ENCODE data around the gene EML1.

EML1 gene

GRCh38 chr14:99887407-99887806 lies 94.2 kb downstream of the EML1 start:
- Histone ChIP-seq H3K4me3 (replicated peaks; ENCODE audit: insufficient read depth, low read length) (no peak overlapping the region), H3K27ac (replicated peaks) (no peak overlapping the region), H3K27me3 (ENCODE audit: insufficient read depth, poor library complexity, severe bottlenecking) (peaks cover 3% of the 10 kb centered on the region)
- TF ChIP-seq POLR2AphosphoS5 (IDR thresholded peaks at IDR 0.05; ENCODE audit: low read depth) (no peak), CTCF (IDR thresholded peaks at IDR 0.05; ENCODE audit: insufficient read depth, low read length) (no peak), SPI1 (IDR thresholded peaks at IDR 0.05; ENCODE audit: borderline replicate concordance, low read depth) (no peak), REST (IDR thresholded peaks at IDR 0.05; ENCODE audit: insufficient replicate concordance, low read depth) (no peak), GABPA (IDR thresholded peaks at IDR 0.05; ENCODE audit: low read depth) (no peak)
- DNase-seq (ENCODE audit: low read depth in 1 of 2, low spot score in 1 of 2) = no peak

GRCh38 chr14:99888149-99888548 lies 94.9 kb downstream of the EML1 start:
- no peak overlapping the region for H3K4me3 ChIP-seq (replicated peaks; ENCODE audit: insufficient read depth, low read length)
- no peak for TF ChIP-seq POLR2AphosphoS5 (IDR thresholded peaks at IDR 0.05; ENCODE audit: low read depth)
- H3K27ac ChIP-seq (replicated peaks) = no peak overlapping the region
- DNase-seq (ENCODE audit: low read depth in 1 of 2, low spot score in 1 of 2) = no peak
- H3K27me3 ChIP-seq (ENCODE audit: insufficient read depth, poor library complexity, severe bottlenecking) = peaks cover 3% of the 10 kb centered on the region

GRCh38 chr14:99889268-99889667 lies 96.1 kb downstream of the EML1 start:
- no peak for DNase-seq (ENCODE audit: low read depth in 1 of 2, low spot score in 1 of 2)
- Histone ChIP-seq H3K27ac (replicated peaks) (no peak overlapping the region), H3K4me3 (replicated peaks; ENCODE audit: insufficient read depth, low read length) (no peak overlapping the region), H3K27me3 (ENCODE audit: insufficient read depth, poor library complexity, severe bottlenecking) (peaks cover 3% of the 10 kb centered on the region)
- no peak for TF ChIP-seq REST (IDR thresholded peaks at IDR 0.05; ENCODE audit: insufficient replicate concordance, low read depth)
- no peak for TF ChIP-seq GABPA (IDR thresholded peaks at IDR 0.05; ENCODE audit: low read depth)
- TF ChIP-seq POLR2AphosphoS5 (IDR thresholded peaks at IDR 0.05; ENCODE audit: low read depth) = no peak
- no peak for TF ChIP-seq CTCF (IDR thresholded peaks at IDR 0.05; ENCODE audit: insufficient read depth, low read length)
- no peak for TF ChIP-seq SPI1 (IDR thresholded peaks at IDR 0.05; ENCODE audit: borderline replicate concordance, low read depth)

GRCh38 chr14:99891266-99891665 lies 98.1 kb downstream of the EML1 start:
- Histone ChIP-seq H3K27me3 (ENCODE audit: insufficient read depth, poor library complexity, severe bottlenecking) (peaks cover 2% of the 10 kb centered on the region), H3K27ac (replicated peaks) (no peak overlapping the region), H3K4me3 (replicated peaks; ENCODE audit: insufficient read depth, low read length) (no peak overlapping the region)
- no peak for DNase-seq (ENCODE audit: low read depth in 1 of 2, low spot score in 1 of 2)
- TF ChIP-seq REST (IDR thresholded peaks at IDR 0.05; ENCODE audit: insufficient replicate concordance, low read depth) = no peak
- no peak for TF ChIP-seq CTCF (IDR thresholded peaks at IDR 0.05; ENCODE audit: insufficient read depth, low read length)
- no peak for TF ChIP-seq POLR2AphosphoS5 (IDR thresholded peaks at IDR 0.05; ENCODE audit: low read depth)
- no peak for TF ChIP-seq SPI1 (IDR thresholded peaks at IDR 0.05; ENCODE audit: borderline replicate concordance, low read depth)
- no peak for TF ChIP-seq GABPA (IDR thresholded peaks at IDR 0.05; ENCODE audit: low read depth)
